Left renal cortex interstitium (tissue), 4 donors: Measurements from ENCODE around the gene RNF2. TPM values are rescaled to one million over a fixed set of nuclear protein-coding genes. Genes with fewer than 3 reads are reported as not detected.
"Not testable (repeated sequence)": the region's sequence is repeated elsewhere in the genome, so short reads cannot be mapped to it uniquely, and the experiment has no call there.

Experiments
- DNase-seq, 4 donors: peaks; one replicate each; pipeline ENCODE4 v3.0.0-alpha.2; 2013; ENCODE audit warnings: low read depth in 4 of 4, low spot score in 2 of 4, missing footprints in 1 of 4
- polyA plus RNA-seq, 4 donors: library from polyadenylated mRNA; unstranded; fragments of 120-200 nt; gene quantifications; one replicate each; pipeline ENCODE4 v1.2.1, GENCODE V29; 2013; ENCODE audit not compliant: insufficient read length in 4 of 4

RNF2 gene
- polyA plus RNA-seq, result 10 to 100 TPM; 47.7 to 63.0 (median 56.8) TPM

GRCh38 chr1:185044981-185045813 is at the start of gene RNF2:
RNF2 (plus strand) TSS chr1:185045558; CDS start chr1:185087554, 41,996 bp downstream.
- peak; percentile 62 to 75 (median 68) for DNase-seq

- not testable (repeated sequence) for DNase-seq
Measured at GRCh38 chr1:184999974-185000373, 45.4 kb upstream of the RNF2 start.

- DNase-seq, result not testable (repeated sequence)
Measured at GRCh38 chr1:185001312-185001880, 44.0 kb upstream of the RNF2 start.

- no peak for DNase-seq
Measured at GRCh38 chr1:185008838-185009237, 36.5 kb upstream of the RNF2 start.

- no peak for DNase-seq
Measured at GRCh38 chr1:185010361-185010760, 35.0 kb upstream of the RNF2 start.

- DNase-seq, result no peak
Measured at GRCh38 chr1:185014941-185015340, 30.4 kb upstream of the RNF2 start.

DNA sequence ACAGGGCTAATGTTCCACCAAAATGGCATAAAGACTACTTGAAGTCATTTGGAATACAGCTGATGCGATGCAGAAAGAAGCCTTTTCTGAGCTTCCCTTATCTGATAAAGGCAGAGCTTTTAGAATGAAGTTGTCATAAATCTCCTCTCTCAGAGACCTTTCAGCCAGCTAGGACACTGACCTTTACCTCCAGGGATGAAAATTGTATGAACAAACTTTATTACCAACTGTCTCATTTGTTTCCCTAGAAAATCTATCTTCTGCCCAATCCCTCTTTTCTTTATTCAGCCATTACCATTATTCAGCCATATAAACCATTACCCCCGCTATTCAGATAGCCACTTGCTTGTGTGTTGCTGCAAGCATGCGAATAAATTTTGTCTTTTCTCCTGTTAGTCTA is 29.7 kb upstream of the RNF2 start:
- no peak for DNase-seq

GRCh38 chr1:185016880-185017279 is 28.5 kb upstream of the RNF2 start:
- DNase-seq, result no peak

- no peak for DNase-seq
Measured at GRCh38 chr1:185017338-185017737, 28.0 kb upstream of the RNF2 start.

DNA sequence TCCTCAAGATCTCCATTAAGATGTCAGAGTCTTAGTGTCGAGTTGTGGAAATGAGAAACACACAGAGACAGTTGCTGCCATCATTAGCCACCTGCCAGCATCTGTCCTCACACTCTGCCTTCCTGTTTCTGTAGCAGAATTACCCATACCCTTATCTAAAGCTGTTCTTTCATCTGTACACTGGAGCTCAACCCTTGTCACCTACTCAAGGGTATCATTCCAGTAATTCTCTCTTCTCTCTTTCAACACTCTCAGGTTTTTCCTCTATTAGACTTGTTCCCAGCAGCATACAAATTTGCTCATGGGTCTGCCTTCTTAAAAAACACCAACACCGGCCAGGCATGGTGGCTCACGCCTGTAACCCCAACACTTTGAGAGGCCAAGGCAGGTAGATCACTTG is 27.4 kb upstream of the RNF2 start:
- no peak for DNase-seq

DNA sequence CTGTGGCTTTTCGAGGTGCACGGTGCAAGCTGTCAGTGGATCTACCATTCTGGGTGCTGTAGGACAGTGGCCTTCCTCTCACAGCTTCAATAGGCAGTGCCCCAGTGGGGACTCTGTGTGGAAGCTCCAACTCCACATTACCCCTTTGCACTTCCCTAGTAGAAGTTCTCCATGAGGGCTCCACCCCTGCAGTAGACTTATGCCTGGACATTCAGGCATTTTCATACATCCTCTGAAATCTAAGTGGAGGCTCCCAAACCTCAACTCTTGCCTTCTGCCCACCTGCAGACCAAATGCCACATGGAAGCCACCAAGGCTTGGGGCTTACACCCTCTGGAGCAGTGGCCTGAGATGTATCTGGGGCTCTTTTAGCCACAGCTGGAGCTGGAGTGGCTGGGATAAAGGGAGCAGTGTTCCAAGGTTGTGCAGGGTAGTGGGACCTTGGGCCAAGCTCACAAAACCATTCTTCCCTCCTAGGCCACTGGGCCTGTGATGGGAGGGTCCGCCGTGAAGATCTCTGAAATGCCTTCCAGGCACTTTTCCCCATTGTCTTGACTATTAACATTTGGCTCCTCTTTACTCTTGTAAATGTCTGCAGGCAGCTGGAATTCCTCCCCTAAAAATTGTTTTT is 18.0 kb upstream of the RNF2 start:
- no peak for DNase-seq

- no peak for DNase-seq
Measured at GRCh38 chr1:185033686-185034085, 11.7 kb upstream of the RNF2 start.

GRCh38 chr1:185035258-185035657 is 10.1 kb upstream of the RNF2 start:
- no peak for DNase-seq

- DNase-seq, result no peak
Measured at GRCh38 chr1:185038813-185039376, 6.5 kb upstream of the RNF2 start.

GRCh38 chr1:185039726-185040407 is 5.5 kb upstream of the RNF2 start:
- DNase-seq, result no peak

GRCh38 chr1:185040408-185040735 is 5.0 kb upstream of the RNF2 start:
- DNase-seq, result peak in 1 of 4 donors; percentile 27

GRCh38 chr1:185041742-185042141 is 3.6 kb upstream of the RNF2 start:
- DNase-seq, result no peak

- DNase-seq, result no peak
Measured at GRCh38 chr1:185042737-185043136, 2.6 kb upstream of the RNF2 start.

GRCh38 chr1:185044387-185044786 is 971 bp upstream of the RNF2 start:
- DNase-seq, result no peak

DNA sequence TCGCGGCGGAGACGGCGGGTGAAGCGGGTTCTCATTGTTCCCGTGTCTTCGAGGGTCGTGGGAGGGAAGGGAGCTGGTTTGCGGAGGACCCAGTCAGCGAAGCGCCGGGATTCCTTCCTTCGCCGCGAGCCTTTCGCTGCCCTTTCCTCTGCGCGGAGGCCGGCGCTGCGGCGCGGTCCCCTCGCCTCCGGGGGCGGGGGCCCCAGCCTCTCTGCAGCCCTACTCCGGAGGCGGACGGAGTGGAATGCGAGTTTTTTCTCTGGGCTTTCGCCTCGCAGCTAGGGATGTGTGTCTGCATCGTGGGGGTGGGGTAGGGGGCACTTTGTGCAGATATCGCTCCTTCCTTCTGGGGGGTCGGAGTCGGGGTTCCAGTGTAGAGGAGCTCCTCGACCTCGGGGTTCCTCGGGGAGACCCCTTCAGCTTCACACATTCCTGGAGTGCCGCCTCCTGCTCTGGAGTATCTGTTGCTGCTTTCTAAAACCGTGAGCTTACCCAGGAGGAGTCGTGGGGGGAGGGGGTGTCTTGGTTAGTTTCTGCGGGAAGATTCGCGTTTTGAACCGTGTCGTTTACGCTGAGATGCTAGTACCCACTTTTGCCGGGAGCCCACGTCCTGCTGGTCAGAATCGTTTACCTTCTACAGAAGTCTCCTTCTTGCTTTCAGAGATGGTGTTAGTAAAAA is 595 bp downstream of the RNF2 start:
- peak; percentile 27 to 54 (median 40) for DNase-seq
